GM12892 (cell line): ENCODE results near the gene CABLES1.

ENCODE experiments used
- POLR2A ChIP-seq: IDR thresholded peaks from 2 replicates; pipeline ENCODE4 v1.6.1; 2011; ENCODE audit warnings: low read depth, low read length, control low read depth
- POLR2AphosphoS5 ChIP-seq: IDR thresholded peaks from 2 replicates; pipeline ENCODE4 v1.6.1; 2011; ENCODE audit warnings: low read depth, low read length, control low read depth

GRCh38 chr18:23201741-23202140 lies 66.5 kb downstream of the CABLES1 start:
- TF ChIP-seq POLR2A (no peak), POLR2AphosphoS5 (no peak)
